ENCODE measurements around the gene NDUFA12.

NDUFA12 gene

DNA sequence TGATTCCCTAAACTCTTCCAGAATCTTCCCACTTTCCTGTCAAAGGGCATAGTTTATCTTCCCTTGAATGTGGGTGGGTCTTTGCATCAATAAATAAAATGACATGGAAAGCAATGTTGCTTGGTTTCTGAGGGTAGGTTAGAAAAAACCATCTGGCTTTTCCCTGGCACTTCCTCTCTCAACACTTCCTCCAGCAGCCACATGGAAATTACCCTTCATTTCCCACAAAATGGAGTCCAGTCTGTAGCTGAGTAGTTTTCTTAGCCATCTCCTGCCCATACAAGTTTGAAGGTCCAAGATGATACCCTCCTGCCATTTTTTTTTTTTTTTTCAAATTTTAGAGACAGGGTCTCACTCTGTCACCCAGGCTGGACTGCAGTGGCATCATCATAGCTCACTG is 11.1 kb upstream of the NDUFA12 start:
- H3K79me2 ChIP-seq (ENCODE audit: insufficient read depth, low read length) = no peaks in the 10 kb centered on the region
- H3K27me3 ChIP-seq (ENCODE audit: insufficient read depth, low read length, poor library complexity, severe bottlenecking) = no peaks in the 10 kb centered on the region
- no peak overlapping the region for H3K9ac ChIP-seq (ENCODE audit: low read depth, low read length, poor library complexity, severe bottlenecking)
- no peaks in the 10 kb centered on the region for H3K9me2 ChIP-seq (replicated peaks; ENCODE audit: low read depth, low read length)
- TF ChIP-seq, protein P1, sequence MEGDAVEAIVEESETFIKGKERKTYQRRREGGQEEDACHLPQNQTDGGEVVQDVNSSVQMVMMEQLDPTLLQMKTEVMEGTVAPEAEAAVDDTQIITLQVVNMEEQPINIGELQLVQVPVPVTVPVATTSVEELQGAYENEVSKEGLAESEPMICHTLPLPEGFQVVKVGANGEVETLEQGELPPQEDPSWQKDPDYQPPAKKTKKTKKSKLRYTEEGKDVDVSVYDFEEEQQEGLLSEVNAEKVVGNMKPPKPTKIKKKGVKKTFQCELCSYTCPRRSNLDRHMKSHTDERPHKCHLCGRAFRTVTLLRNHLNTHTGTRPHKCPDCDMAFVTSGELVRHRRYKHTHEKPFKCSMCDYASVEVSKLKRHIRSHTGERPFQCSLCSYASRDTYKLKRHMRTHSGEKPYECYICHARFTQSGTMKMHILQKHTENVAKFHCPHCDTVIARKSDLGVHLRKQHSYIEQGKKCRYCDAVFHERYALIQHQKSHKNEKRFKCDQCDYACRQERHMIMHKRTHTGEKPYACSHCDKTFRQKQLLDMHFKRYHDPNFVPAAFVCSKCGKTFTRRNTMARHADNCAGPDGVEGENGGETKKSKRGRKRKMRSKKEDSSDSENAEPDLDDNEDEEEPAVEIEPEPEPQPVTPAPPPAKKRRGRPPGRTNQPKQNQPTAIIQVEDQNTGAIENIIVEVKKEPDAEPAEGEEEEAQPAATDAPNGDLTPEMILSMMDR (conservative IDR thresholded peaks at IDR 0.05; ENCODE audit: low read length) = no peak
- TF ChIP-seq EZH2phosphoT487 (IDR thresholded peaks at IDR 0.05; ENCODE audit: borderline replicate concordance) = no peak
- H4K20me1 ChIP-seq (ENCODE audit: insufficient read depth, low read length, poor library complexity, severe bottlenecking) = no peaks in the 10 kb centered on the region
- H3K4me3 ChIP-seq (ENCODE audit: low read length, poor library complexity, severe bottlenecking) = no peak overlapping the region
- no peaks in the 10 kb centered on the region for H3K36me3 ChIP-seq (ENCODE audit: insufficient read depth, low read length)
- H3K4me2 ChIP-seq (ENCODE audit: low read depth, low read length, poor library complexity, severe bottlenecking) = no peak overlapping the region
- H3K4me1 ChIP-seq (ENCODE audit: insufficient read depth, low read length, poor library complexity, severe bottlenecking) = no peaks in the 10 kb centered on the region
- H3K9me3 ChIP-seq (ENCODE audit: insufficient read depth, low read depth, low read length) = no peaks in the 10 kb centered on the region
- H2AFZ ChIP-seq (ENCODE audit: low read length) = no peak overlapping the region
- H3F3A ChIP-seq (ENCODE audit: low read depth) = no peaks in the 10 kb centered on the region

DNA sequence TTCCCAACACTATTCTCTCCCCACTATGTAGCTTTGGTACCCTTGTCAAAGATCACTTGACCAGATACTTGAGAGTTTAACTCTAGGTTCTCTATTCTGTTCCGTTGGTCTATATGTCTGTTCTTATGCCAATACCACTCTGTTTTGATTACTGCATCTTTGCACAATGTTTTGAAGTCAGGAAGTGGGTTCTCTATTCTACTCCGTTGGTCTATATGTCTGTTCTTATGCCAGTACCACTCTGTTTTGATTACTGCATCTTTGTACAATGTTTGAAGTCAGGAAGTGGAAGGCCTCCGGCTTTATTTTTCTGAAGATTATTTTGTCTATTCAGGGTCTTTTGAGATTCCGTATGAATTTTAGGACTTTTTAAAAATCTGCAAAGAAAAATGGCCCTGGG is 2.7 kb upstream of the NDUFA12 start:
- Histone ChIP-seq H3K4me3 (ENCODE audit: low read length, poor library complexity, severe bottlenecking) (no peak overlapping the region), H3K4me1 (ENCODE audit: insufficient read depth, low read length, poor library complexity, severe bottlenecking) (peaks cover 8% of the 10 kb centered on the region), H3K9me2 (replicated peaks; ENCODE audit: low read depth, low read length) (no peaks in the 10 kb centered on the region), H3K9me3 (ENCODE audit: insufficient read depth, low read depth, low read length) (no peaks in the 10 kb centered on the region), H4K20me1 (ENCODE audit: insufficient read depth, low read length, poor library complexity, severe bottlenecking) (no peaks in the 10 kb centered on the region), H2AFZ (ENCODE audit: low read length) (no peak overlapping the region), H3K36me3 (ENCODE audit: insufficient read depth, low read length) (no peaks in the 10 kb centered on the region), H3K4me2 (ENCODE audit: low read depth, low read length, poor library complexity, severe bottlenecking) (no peak overlapping the region), H3F3A (ENCODE audit: low read depth) (no peaks in the 10 kb centered on the region), H3K27me3 (ENCODE audit: insufficient read depth, low read length, poor library complexity, severe bottlenecking) (no peaks in the 10 kb centered on the region), H3K79me2 (ENCODE audit: insufficient read depth, low read length) (peaks cover 23% of the 10 kb centered on the region), H3K9ac (ENCODE audit: low read depth, low read length, poor library complexity, severe bottlenecking) (no peak overlapping the region)
- no peak for TF ChIP-seq EZH2phosphoT487 (IDR thresholded peaks at IDR 0.05; ENCODE audit: borderline replicate concordance)
- TF ChIP-seq, protein P1 (conservative IDR thresholded peaks at IDR 0.05; ENCODE audit: low read length) = no peak

DNA sequence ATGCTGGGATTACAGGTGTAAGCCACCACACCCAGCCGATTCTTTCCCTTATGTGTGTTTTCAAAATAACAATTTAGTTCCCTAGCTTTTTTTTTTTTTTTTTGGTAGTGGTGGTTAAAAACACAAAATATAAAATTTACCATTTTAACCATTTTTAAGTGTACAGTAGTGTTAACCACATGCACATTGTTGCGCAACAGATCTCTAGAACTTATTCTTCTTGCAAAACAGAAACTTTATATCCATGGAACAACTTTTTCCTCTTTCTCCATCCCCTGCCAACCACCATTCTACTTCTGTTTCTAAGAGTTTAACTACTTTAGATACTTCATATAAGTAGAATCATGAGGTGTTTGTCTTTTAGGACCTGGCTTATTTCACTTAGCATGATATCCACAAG is 1.1 kb upstream of the NDUFA12 start:
- no peaks in the 10 kb centered on the region for H3K9me3 ChIP-seq (ENCODE audit: insufficient read depth, low read depth, low read length)
- H4K20me1 ChIP-seq (ENCODE audit: insufficient read depth, low read length, poor library complexity, severe bottlenecking) = peaks cover 13% of the 10 kb centered on the region
- peaks cover 39% of the 10 kb centered on the region for H3K79me2 ChIP-seq (ENCODE audit: insufficient read depth, low read length)
- H3K4me1 ChIP-seq (ENCODE audit: insufficient read depth, low read length, poor library complexity, severe bottlenecking) = peaks cover 23% of the 10 kb centered on the region
- H3K4me2 ChIP-seq (ENCODE audit: low read depth, low read length, poor library complexity, severe bottlenecking) = no peak overlapping the region
- no peaks in the 10 kb centered on the region for H3K36me3 ChIP-seq (ENCODE audit: insufficient read depth, low read length)
- no peaks in the 10 kb centered on the region for H3K9me2 ChIP-seq (replicated peaks; ENCODE audit: low read depth, low read length)
- no peak overlapping the region for H3K4me3 ChIP-seq (ENCODE audit: low read length, poor library complexity, severe bottlenecking)
- TF ChIP-seq EZH2phosphoT487 (IDR thresholded peaks at IDR 0.05; ENCODE audit: borderline replicate concordance) = no peak
- H2AFZ ChIP-seq (ENCODE audit: low read length) = no peak overlapping the region
- H3K9ac ChIP-seq (ENCODE audit: low read depth, low read length, poor library complexity, severe bottlenecking) = no peak overlapping the region
- H3K27me3 ChIP-seq (ENCODE audit: insufficient read depth, low read length, poor library complexity, severe bottlenecking) = no peaks in the 10 kb centered on the region
- H3F3A ChIP-seq (ENCODE audit: low read depth) = no peaks in the 10 kb centered on the region

DNA sequence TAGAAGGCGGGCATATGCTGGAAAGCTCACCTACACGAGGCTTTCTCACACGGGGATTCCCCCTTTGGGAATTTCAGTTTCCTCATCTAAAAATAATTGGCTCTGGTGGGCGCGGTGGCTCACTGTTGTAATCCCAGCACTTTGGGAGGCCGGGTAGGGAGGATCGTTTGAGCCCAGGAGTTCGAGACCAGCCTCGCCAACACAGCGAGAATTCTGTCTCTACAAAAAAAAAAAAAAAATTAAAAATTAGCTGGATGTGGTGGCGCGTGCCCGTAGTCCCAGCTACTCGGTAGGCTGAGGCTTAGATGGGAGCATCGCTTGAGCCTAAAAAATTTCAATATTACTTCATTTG is 400 bp upstream of the NDUFA12 start:
- peak overlapping the region; percentile 83 for H3K4me2 ChIP-seq (ENCODE audit: low read depth, low read length, poor library complexity, severe bottlenecking)

More for the DNA sequence above, 400 bp upstream of the NDUFA12 start:
- H3K9ac ChIP-seq (ENCODE audit: low read depth, low read length, poor library complexity, severe bottlenecking) = peak overlapping the region; percentile 91
- H3K9me2 ChIP-seq (replicated peaks; ENCODE audit: low read depth, low read length) = no peaks in the 10 kb centered on the region
- peak overlapping the region; percentile 95 for H3K4me3 ChIP-seq (ENCODE audit: low read length, poor library complexity, severe bottlenecking)
- peaks cover 28% of the 10 kb centered on the region for H3K4me1 ChIP-seq (ENCODE audit: insufficient read depth, low read length, poor library complexity, severe bottlenecking)
- peak overlapping the region; percentile 98 for H2AFZ ChIP-seq (ENCODE audit: low read length)
- no peaks in the 10 kb centered on the region for H3F3A ChIP-seq (ENCODE audit: low read depth)
- no peaks in the 10 kb centered on the region for H3K9me3 ChIP-seq (ENCODE audit: insufficient read depth, low read depth, low read length)
- H3K79me2 ChIP-seq (ENCODE audit: insufficient read depth, low read length) = peaks cover 46% of the 10 kb centered on the region
- no peaks in the 10 kb centered on the region for H3K27me3 ChIP-seq (ENCODE audit: insufficient read depth, low read length, poor library complexity, severe bottlenecking)
- H3K36me3 ChIP-seq (ENCODE audit: insufficient read depth, low read length) = no peaks in the 10 kb centered on the region
- H4K20me1 ChIP-seq (ENCODE audit: insufficient read depth, low read length, poor library complexity, severe bottlenecking) = peaks cover 14% of the 10 kb centered on the region
- no peak for TF ChIP-seq EZH2phosphoT487 (IDR thresholded peaks at IDR 0.05; ENCODE audit: borderline replicate concordance)
- TF ChIP-seq, protein P1 (conservative IDR thresholded peaks at IDR 0.05; ENCODE audit: low read length) = no peak
